Mesendoderm (in vitro differentiated cells): ENCODE data around the gene IMMP2L.
A peak's percentile ranks its signal among the peaks of the same experiment; 100 is the strongest.

ENCODE experiments used
- DNase-seq: peaks from one replicate; pipeline ENCODE4 v3.0.0; 2013
- H2AK5ac ChIP-seq: 2 replicates; pipeline ENCODE4 v1.6.1; 2013; ENCODE audit warnings: low read length, inconsistent platforms
- H2BK120ac ChIP-seq: 2 replicates; pipeline ENCODE4 v1.6.1; 2013; ENCODE audit warnings: low read depth, mild to moderate bottlenecking, low read length, moderate library complexity, mixed read lengths
- H2BK15ac ChIP-seq: replicated peaks from 2 replicates; pipeline ENCODE4 v1.6.1; 2013; ENCODE audit warnings: low read depth, mild to moderate bottlenecking, moderate library complexity
- H2BK5ac ChIP-seq: 2 replicates; pipeline ENCODE4 v1.6.1; 2013; ENCODE audit warnings: low read length, inconsistent platforms
- H3K18ac ChIP-seq: 2 replicates; pipeline ENCODE4 v1.6.1; 2013; ENCODE audit warnings: mild to moderate bottlenecking, low read length, mixed read lengths
- H3K23ac ChIP-seq: one replicate; pipeline ENCODE4 v1.6.1; 2013; ENCODE audit warnings: low read length
- H3K27ac ChIP-seq: 2 replicates; pipeline ENCODE4 v1.5.1; 2013; ENCODE audit warnings: low read depth, mild to moderate bottlenecking, inconsistent platforms, low read length, moderate library complexity
- H3K27me3 ChIP-seq: 2 replicates; pipeline ENCODE4 v1.6.1; 2013; ENCODE audit warnings: low read length, control low read depth, mild to moderate bottlenecking, inconsistent platforms; ENCODE audit not compliant: insufficient read depth, poor library complexity
- H3K36me3 ChIP-seq: 2 replicates; pipeline ENCODE4 v1.6.1; 2013; ENCODE audit warnings: low read length, inconsistent platforms; ENCODE audit not compliant: control insufficient read depth, insufficient read depth
- H3K4ac ChIP-seq: one replicate; pipeline ENCODE4 v1.6.1; 2013; ENCODE audit warnings: low read depth, mild to moderate bottlenecking, low read length, moderate library complexity
- H3K4me1 ChIP-seq: 2 replicates; pipeline ENCODE4 v1.6.1; 2013; ENCODE audit warnings: low read depth, low read length, inconsistent platforms; ENCODE audit not compliant: control insufficient read depth
- H3K4me2 ChIP-seq: 2 replicates; pipeline ENCODE4 v1.6.1; 2013; ENCODE audit warnings: low read length
- H3K4me3 ChIP-seq: 2 replicates; pipeline ENCODE4 v1.5.1; 2013; ENCODE audit warnings: mild to moderate bottlenecking, low read length
- H3K56ac ChIP-seq: one replicate; pipeline ENCODE4 v1.6.1; 2013; ENCODE audit warnings: low read length
- H3K79me1 ChIP-seq: 2 replicates; pipeline ENCODE4 v1.6.1; 2013; ENCODE audit warnings: low read length, inconsistent platforms
- H3K79me2 ChIP-seq: 2 replicates; pipeline ENCODE4 v1.6.1; 2013; ENCODE audit warnings: mild to moderate bottlenecking, low read length; ENCODE audit not compliant: control insufficient read depth, insufficient read depth
- H3K9ac ChIP-seq: 2 replicates; pipeline ENCODE4 v1.6.1; 2013; ENCODE audit warnings: low read length, inconsistent platforms
- H4K5ac ChIP-seq: one replicate; pipeline ENCODE4 v1.6.1; 2013; ENCODE audit warnings: low read length
- H4K8ac ChIP-seq: one replicate; pipeline ENCODE4 v1.6.1; 2013; ENCODE audit warnings: low read depth, mild to moderate bottlenecking, control low read depth, low read length, moderate library complexity
- WGBS: extraction: QIAGEN DNeasy Blood & Tissue Kit; methylation state at CpG from one replicate; pipeline ENCODE4 v1.1.7; 2013; ENCODE audit warnings: low lambda C conversion rate, missing lambda C conversion rate; ENCODE audit not compliant: insufficient coverage; ENCODE audit errors: extremely low coverage; 5-methylcytosine and 5-hydroxymethylcytosine counted together

The IMMP2L gene

DNA sequence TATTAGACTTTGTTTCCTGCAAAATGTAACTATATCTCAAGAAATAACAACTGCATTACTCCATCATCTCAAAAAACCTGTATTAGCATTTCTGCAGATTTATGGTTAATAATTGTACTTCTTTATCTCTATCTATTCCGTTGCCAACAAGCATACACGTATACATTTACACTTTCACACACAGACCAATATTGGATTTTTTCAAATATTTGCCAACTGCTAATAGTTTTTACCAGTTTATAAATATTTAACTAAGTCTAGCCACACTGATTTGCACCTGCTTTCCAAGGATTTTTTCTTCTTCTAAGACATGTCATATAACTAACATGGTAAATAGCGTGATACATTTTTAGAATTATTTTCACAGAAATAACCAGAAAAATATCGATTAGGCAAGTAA is 459.2 kb downstream of the IMMP2L start:
- Histone ChIP-seq H3K4me1 (no peaks in the 10 kb centered on the region), H2BK5ac (no peak overlapping the region), H2BK15ac (no peak overlapping the region), H3K79me2 (no peaks in the 10 kb centered on the region), H2BK120ac (no peak overlapping the region), H3K56ac (no peak overlapping the region), H4K5ac (no peak overlapping the region), H3K27ac (no peak overlapping the region), H3K79me1 (no peaks in the 10 kb centered on the region), H3K36me3 (no peaks in the 10 kb centered on the region), H3K4me3 (no peak overlapping the region), H3K18ac (no peak overlapping the region), H2AK5ac (no peak overlapping the region), H3K4ac (no peak overlapping the region), H3K27me3 (no peaks in the 10 kb centered on the region), H3K9ac (no peak overlapping the region), H3K23ac (no peak overlapping the region), H3K4me2 (no peak overlapping the region), H4K8ac (no peak overlapping the region)
- 100% methylated on average over 2 of the region's 4 CpGs for whole genome bisulfite sequencing
- DNase-seq: no peak

DNA sequence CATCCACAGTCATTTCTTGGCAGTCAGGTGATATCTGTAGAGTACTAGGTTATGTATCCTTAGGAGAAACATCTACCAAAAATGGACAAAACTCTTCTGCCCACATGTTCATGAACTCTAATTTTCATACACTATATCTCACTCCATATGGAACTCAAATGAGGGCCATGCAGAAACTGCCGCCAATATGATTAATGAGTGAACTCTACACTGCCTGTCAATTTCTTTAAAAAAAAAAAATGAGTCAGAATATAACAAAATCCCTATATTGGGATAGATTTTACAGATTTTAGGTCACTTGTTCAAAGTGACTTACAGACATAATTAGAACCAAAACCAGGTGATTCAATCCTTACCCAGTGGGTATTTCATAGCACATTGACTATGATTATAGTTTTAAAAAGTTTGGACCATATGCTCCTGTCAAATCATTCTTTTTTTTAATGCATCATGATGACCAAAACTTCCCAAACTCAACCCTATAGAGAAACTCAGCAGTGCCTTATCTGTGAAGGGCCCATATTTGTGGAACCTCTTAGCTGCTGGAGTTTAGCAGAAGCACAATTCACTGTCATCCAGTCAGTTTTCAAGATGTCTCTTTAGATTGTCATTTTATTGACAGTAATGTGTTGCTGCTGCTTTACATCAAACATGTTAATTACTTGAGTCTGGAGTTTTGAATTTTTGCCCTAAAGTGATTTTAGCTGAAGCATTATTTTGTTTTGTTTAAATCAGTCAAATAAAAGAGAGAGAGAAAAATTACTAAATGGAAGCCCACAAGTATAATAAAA is 460.2 kb downstream of the IMMP2L start:
- Histone ChIP-seq H2BK5ac (no peak overlapping the region), H3K4ac (no peak overlapping the region), H2BK120ac (no peak overlapping the region), H2BK15ac (no peak overlapping the region), H3K4me3 (no peak overlapping the region), H3K4me2 (no peak overlapping the region), H3K9ac (no peak overlapping the region), H3K4me1 (no peaks in the 10 kb centered on the region), H4K8ac (no peak overlapping the region), H3K27ac (no peak overlapping the region), H3K23ac (no peak overlapping the region), H3K79me1 (no peaks in the 10 kb centered on the region), H3K56ac (no peak overlapping the region), H4K5ac (no peak overlapping the region), H3K79me2 (no peaks in the 10 kb centered on the region), H3K36me3 (no peaks in the 10 kb centered on the region), H2AK5ac (no peak overlapping the region), H3K27me3 (no peaks in the 10 kb centered on the region), H3K18ac (no peak overlapping the region)
- no CpG with 5 or more reads among the region's 1 CpG for WGBS
- no peak for DNase-seq

GRCh38 chr7:111098926-111099250 is 463.4 kb downstream of the IMMP2L start:
- no peak overlapping the region for H2BK120ac ChIP-seq
- H3K4ac ChIP-seq: no peak overlapping the region
- H3K4me2 ChIP-seq: no peak overlapping the region
- H3K4me1 ChIP-seq: peaks cover 3% of the 10 kb centered on the region
- DNase-seq: no peak
- no peaks in the 10 kb centered on the region for H3K79me1 ChIP-seq
- H3K56ac ChIP-seq: no peak overlapping the region
- no peak overlapping the region for H3K18ac ChIP-seq
- H3K9ac ChIP-seq: no peak overlapping the region
- H3K23ac ChIP-seq: no peak overlapping the region
- no peaks in the 10 kb centered on the region for H3K36me3 ChIP-seq
- no peak overlapping the region for H4K5ac ChIP-seq
- no peak overlapping the region for H2BK5ac ChIP-seq
- H3K27me3 ChIP-seq: no peaks in the 10 kb centered on the region
- no peak overlapping the region for H2BK15ac ChIP-seq
- H3K79me2 ChIP-seq: no peaks in the 10 kb centered on the region
- no CpG with 5 or more reads among the region's 1 CpG for WGBS
- H3K4me3 ChIP-seq: no peak overlapping the region
- H3K27ac ChIP-seq: no peak overlapping the region
- no peak overlapping the region for H2AK5ac ChIP-seq
- no peak overlapping the region for H4K8ac ChIP-seq

GRCh38 chr7:111098011-111098925 is 464.0 kb downstream of the IMMP2L start:
- Histone ChIP-seq H3K4me2 (no peak overlapping the region), H3K9ac (no peak overlapping the region), H2BK120ac (no peak overlapping the region), H2AK5ac (no peak overlapping the region), H3K23ac (no peak overlapping the region), H3K27ac (no peak overlapping the region), H3K18ac (no peak overlapping the region), H2BK15ac (no peak overlapping the region), H3K4ac (no peak overlapping the region), H3K56ac (no peak overlapping the region), H3K4me1 (peaks cover 7% of the 10 kb centered on the region), H3K27me3 (no peaks in the 10 kb centered on the region), H4K5ac (no peak overlapping the region), H3K4me3 (no peak overlapping the region), H4K8ac (no peak overlapping the region), H3K36me3 (no peaks in the 10 kb centered on the region), H3K79me1 (no peaks in the 10 kb centered on the region), H3K79me2 (no peaks in the 10 kb centered on the region), H2BK5ac (no peak overlapping the region)
- no CpG with 5 or more reads among the region's 10 CpGs for WGBS
- peak; percentile 70 for DNase-seq

- no CpG with 5 or more reads among the region's 3 CpGs for WGBS
- no peak overlapping the region for H3K4me2 ChIP-seq
- no peak overlapping the region for H4K5ac ChIP-seq
- H3K56ac ChIP-seq: no peak overlapping the region
- H3K9ac ChIP-seq: no peak overlapping the region
- no peak overlapping the region for H2BK5ac ChIP-seq
- no peak overlapping the region for H4K8ac ChIP-seq
- DNase-seq: peak; percentile 87
- H3K4me1 ChIP-seq: peaks cover 10% of the 10 kb centered on the region
- no peaks in the 10 kb centered on the region for H3K36me3 ChIP-seq
- no peak overlapping the region for H3K18ac ChIP-seq
- H2BK120ac ChIP-seq: no peak overlapping the region
- H3K27me3 ChIP-seq: no peaks in the 10 kb centered on the region
- no peaks in the 10 kb centered on the region for H3K79me1 ChIP-seq
- H2BK15ac ChIP-seq: no peak overlapping the region
- H3K4ac ChIP-seq: no peak overlapping the region
- no peak overlapping the region for H3K4me3 ChIP-seq
- no peaks in the 10 kb centered on the region for H3K79me2 ChIP-seq
- H3K23ac ChIP-seq: no peak overlapping the region
- no peak overlapping the region for H3K27ac ChIP-seq
- no peak overlapping the region for H2AK5ac ChIP-seq
Measured at GRCh38 chr7:111096997-111097396, 465.3 kb downstream of the IMMP2L start.
